22Rv1 (cell line): Measurements from ENCODE around the gene ZBTB20.

Experiments used
- H3K27ac ChIP-seq: fragments of 450-650 bp; 2 replicates; pipeline ENCODE4 v1.5.1; 2017
- CTCF ChIP-seq: fragments of 450-650 bp; IDR thresholded peaks from 2 replicates; pipeline ENCODE4 v1.5.1; 2017; ENCODE audit warnings: mild to moderate bottlenecking
- ZFX ChIP-seq: fragments of 450-650 bp; IDR thresholded peaks from 2 replicates; pipeline ENCODE4 v1.6.1; 2017; ENCODE audit warnings: antibody characterized with exemption, borderline replicate concordance

Gene ZBTB20

DNA sequence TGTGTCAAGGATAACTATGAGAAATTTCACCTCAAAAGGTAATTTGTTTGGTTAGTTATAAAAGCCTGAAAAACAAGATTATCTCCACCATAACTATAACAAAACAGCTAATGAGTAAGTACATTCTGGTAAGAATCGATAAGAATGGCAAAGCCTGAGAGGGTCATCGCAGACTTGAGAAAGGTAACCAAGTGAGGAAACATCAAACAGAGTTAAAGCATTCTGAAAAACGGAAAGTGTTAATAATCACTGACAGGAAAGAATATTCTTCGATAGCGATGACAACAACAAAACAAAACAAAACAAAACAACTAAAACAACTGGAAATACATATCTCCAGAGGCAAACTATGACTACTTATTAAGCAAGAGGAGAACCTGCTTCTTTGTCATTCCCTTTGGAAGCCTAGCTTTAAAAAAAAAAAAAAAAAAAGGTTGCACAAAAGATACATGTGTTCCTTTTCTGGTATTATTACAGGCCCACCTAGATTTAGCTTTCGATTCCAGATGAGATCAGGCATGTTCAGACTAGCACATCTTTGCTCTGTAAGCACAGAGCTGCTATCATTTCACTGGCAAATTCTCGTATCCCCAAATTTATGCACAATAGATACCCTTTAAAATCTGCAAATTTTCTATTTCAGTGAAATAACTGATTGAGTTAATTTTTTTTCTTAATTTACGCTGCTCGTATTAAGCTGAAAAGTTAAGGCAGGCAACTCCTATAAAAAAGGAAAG is 697.6 kb downstream of the ZBTB20 start:
- TF ChIP-seq ZFX (no peak), CTCF (no peak)
- H3K27ac ChIP-seq = no peak overlapping the region

- TF ChIP-seq CTCF (no peak), ZFX (no peak)
Measured at GRCh38 chr3:114447950-114448479, 699.1 kb downstream of the ZBTB20 start.

GRCh38 chr3:114447545-114447944 is 699.5 kb downstream of the ZBTB20 start:
- H3K27ac ChIP-seq = no peak overlapping the region
- no peak for TF ChIP-seq CTCF
- TF ChIP-seq ZFX = no peak

More at GRCh38 chr3:114447950-114448479, 699.1 kb downstream of the ZBTB20 start:
- no peak overlapping the region for H3K27ac ChIP-seq

GRCh38 chr3:114446600-114446999 is 700.5 kb downstream of the ZBTB20 start:
- TF ChIP-seq ZFX (no peak), CTCF (no peak)
- no peak overlapping the region for H3K27ac ChIP-seq

- H3K27ac ChIP-seq = no peak overlapping the region
- TF ChIP-seq CTCF (no peak), ZFX (no peak)
Measured at GRCh38 chr3:114445233-114445632, 701.9 kb downstream of the ZBTB20 start.

- no peak overlapping the region for H3K27ac ChIP-seq
- no peak for TF ChIP-seq CTCF
- TF ChIP-seq ZFX = no peak
Measured at GRCh38 chr3:114444216-114444615, 702.9 kb downstream of the ZBTB20 start.

DNA sequence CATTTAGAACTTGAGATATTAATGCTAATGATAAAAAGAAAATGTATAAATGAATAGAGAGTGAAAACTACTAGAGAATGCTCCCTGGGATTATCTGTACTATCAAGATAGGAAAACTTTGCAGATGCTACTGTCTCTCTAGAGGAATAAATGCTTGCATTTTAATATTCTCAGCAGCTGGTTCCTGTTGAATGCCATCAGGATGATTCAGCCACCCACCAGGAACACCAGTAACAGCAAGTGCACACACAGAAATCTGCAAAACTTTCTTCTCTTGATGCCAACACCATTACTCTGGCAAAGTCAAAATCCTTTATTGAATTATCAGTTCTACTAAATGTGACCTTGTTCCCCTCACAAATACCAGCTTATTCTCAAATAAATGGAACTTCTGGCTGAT is 704.8 kb downstream of the ZBTB20 start:
- H3K27ac ChIP-seq = no peak overlapping the region
- TF ChIP-seq CTCF (no peak), ZFX (no peak)
